ENCODE results near the gene SMG7. TPM values are rescaled to one million over a fixed set of nuclear protein-coding genes. Genes with fewer than 3 reads are reported as not detected.

The SMG7 gene
- total and polyA plus RNA-seq, 2 of the 4 experiments (the other 2 are of a cell fraction): 18.1 to 22.6 TPM

GRCh38 chr1:183515002-183515689, 42.8 kb downstream of the SMG7 start (continued):
- TF ChIP-seq POLR2A (IDR thresholded peaks at IDR 0.05; ENCODE audit: low read depth, low read length) (no peak), BHLHE40 (IDR thresholded peaks at IDR 0.05; ENCODE audit: low read depth, low read length) (peak; percentile 64)

- dilution Hi-C loops (cut with HindIII; ENCODE audit: low sequenced_read_pairs, unreplicated experiment): no loop called here
- no peaks in the 10 kb centered on the region for H3K27me3 ChIP-seq (ENCODE audit: control insufficient read depth, insufficient read depth, low read length)
- H3K4ac ChIP-seq (ENCODE audit: low read depth, low read length): no peak overlapping the region
- H2AFZ ChIP-seq (replicated peaks; ENCODE audit: low read length, poor library complexity): no peak overlapping the region
- H3K4me1 ChIP-seq (ENCODE audit: control insufficient read depth, insufficient read depth, low read length): peaks cover 4% of the 10 kb centered on the region; the same call in 1 of the 2 replicates
- H3K36me3 ChIP-seq (ENCODE audit: control insufficient read depth, insufficient read depth, low read length): peaks cover 9% of the 10 kb centered on the region
- WGBS, 2 experiments (ENCODE audit: extremely low coverage in 2 of 2, insufficient read length in 1 of 2): no CpG with 5 or more reads among the region's 2 CpGs
- peaks cover 16 to 39% of the 10 kb centered on the region in 2 experiments for H3K79me1 ChIP-seq (ENCODE audit: low read depth in 1 of 2, low read length in 2 of 2)
- ATAC-seq (ENCODE audit: low read depth) (no peak), DNase-seq (no peak)
- no peak overlapping the region for H3K27ac ChIP-seq (ENCODE audit: insufficient read depth, low read length)
- no peak overlapping the region for H2BK120ac ChIP-seq (ENCODE audit: low read depth, low read length)
- TF ChIP-seq CEBPB (IDR thresholded peaks at IDR 0.05; ENCODE audit: low read depth, low read length) (no peak), USF2 (IDR thresholded peaks at IDR 0.05; ENCODE audit: low read depth, low read length) (no peak), RCOR1 (IDR thresholded peaks at IDR 0.05; ENCODE audit: insufficient replicate concordance, low read length) (no peak), MAZ (IDR thresholded peaks at IDR 0.05; ENCODE audit: borderline replicate concordance, low read depth, low read length) (no peak), SMC3 (IDR thresholded peaks at IDR 0.05; ENCODE audit: low read depth, low read length) (no peak), RFX5 (IDR thresholded peaks at IDR 0.05; ENCODE audit: low read depth, low read length) (no peak), POLR2A (IDR thresholded peaks at IDR 0.05; ENCODE audit: low read depth, low read length) (no peak), RAD21 (IDR thresholded peaks at IDR 0.05; ENCODE audit: low read length) (no peak), ELK1 (IDR thresholded peaks at IDR 0.05; ENCODE audit: borderline replicate concordance, low read depth, low read length) (no peak), MAFK (IDR thresholded peaks at IDR 0.05; ENCODE audit: low read depth, low read length) (no peak), BHLHE40 (IDR thresholded peaks at IDR 0.05; ENCODE audit: low read depth, low read length) (no peak), NFE2L2 (IDR thresholded peaks at IDR 0.05; ENCODE audit: low read depth, low read length) (no peak), MXI1 (IDR thresholded peaks at IDR 0.05; ENCODE audit: borderline replicate concordance, low read depth, low read length) (no peak), FOS (IDR thresholded peaks at IDR 0.05; ENCODE audit: low read depth, low read length) (no peak)
- no peak overlapping the region for H3K4me2 ChIP-seq (ENCODE audit: low read depth, low read length)
- no peak overlapping the region for H4K8ac ChIP-seq (ENCODE audit: low read depth in 2 of 2, low read length in 2 of 2)
- no peak overlapping the region for H3K9ac ChIP-seq (ENCODE audit: low read depth, low read length)
- H3K18ac ChIP-seq (ENCODE audit: low read depth, low read length): no peak overlapping the region
- in situ Hi-C loops (cut with MboI; ENCODE audit: low sequenced_read_pairs): no loop called here
- no peak overlapping the region for H3K56ac ChIP-seq (ENCODE audit: extremely low read depth, insufficient read depth, low read length)
- BruUV-seq (replicated peaks): no TSS peak
- H2BK15ac ChIP-seq (ENCODE audit: low read depth, low read length): no peak overlapping the region
- intact Hi-C loops (cut with micrococcal nuclease): loop anchor here (5.0 kb wide), 2 partner anchors 36 to 44 kb away; partner anchors contain the start of gene SMG7
- ChIA-PET POLR2A (ENCODE audit: unreplicated experiment) (no interaction called here), CTCF (no interaction called here)
- H2BK20ac ChIP-seq (ENCODE audit: low read depth, low read length): no peak overlapping the region
- no peak overlapping the region for H3K4me3 ChIP-seq (ENCODE audit: insufficient read depth, low read depth, low read length)
- no peak overlapping the region for H3K23ac ChIP-seq (ENCODE audit: low read depth, low read length)
- H4K91ac ChIP-seq (ENCODE audit: insufficient read depth, low read depth, low read length): no peak overlapping the region
- H2AK9ac ChIP-seq (replicated peaks; ENCODE audit: low read depth, low read length, poor library complexity): no peak overlapping the region
- no peak overlapping the region for H4K5ac ChIP-seq (ENCODE audit: low read depth, low read length)
- H3K9me3 ChIP-seq (ENCODE audit: control insufficient read depth, insufficient read depth, low read length): no peaks in the 10 kb centered on the region
- no peak overlapping the region for H2BK5ac ChIP-seq (ENCODE audit: low read depth, low read length, poor library complexity, severe bottlenecking)
- H4K20me1 ChIP-seq (ENCODE audit: insufficient read depth, low read length): peaks cover 6% of the 10 kb centered on the region
- peaks cover 5% of the 10 kb centered on the region for H3K9me1 ChIP-seq (ENCODE audit: insufficient read depth, low read length)
- H3K14ac ChIP-seq (replicated peaks; ENCODE audit: low read depth, low read length): no peak overlapping the region
- no peak overlapping the region for H2AK5ac ChIP-seq (ENCODE audit: low read depth, low read length)
Observed at GRCh38 chr1:183516725-183517124, 44.4 kb downstream of the SMG7 start.

Measured in IMR-90 (cell line).